ENCODE results near the gene PDP2. TPM values are rescaled to one million over a fixed set of nuclear protein-coding genes. Genes with fewer than 3 reads are reported as not detected.
"Not testable (repeated sequence)": the region's sequence is repeated elsewhere in the genome, so short reads cannot be mapped to it uniquely, and the experiment has no call there.

The PDP2 gene
- total RNA-seq, 1 experiment from 2014 or later, result 10.5 TPM

DNA sequence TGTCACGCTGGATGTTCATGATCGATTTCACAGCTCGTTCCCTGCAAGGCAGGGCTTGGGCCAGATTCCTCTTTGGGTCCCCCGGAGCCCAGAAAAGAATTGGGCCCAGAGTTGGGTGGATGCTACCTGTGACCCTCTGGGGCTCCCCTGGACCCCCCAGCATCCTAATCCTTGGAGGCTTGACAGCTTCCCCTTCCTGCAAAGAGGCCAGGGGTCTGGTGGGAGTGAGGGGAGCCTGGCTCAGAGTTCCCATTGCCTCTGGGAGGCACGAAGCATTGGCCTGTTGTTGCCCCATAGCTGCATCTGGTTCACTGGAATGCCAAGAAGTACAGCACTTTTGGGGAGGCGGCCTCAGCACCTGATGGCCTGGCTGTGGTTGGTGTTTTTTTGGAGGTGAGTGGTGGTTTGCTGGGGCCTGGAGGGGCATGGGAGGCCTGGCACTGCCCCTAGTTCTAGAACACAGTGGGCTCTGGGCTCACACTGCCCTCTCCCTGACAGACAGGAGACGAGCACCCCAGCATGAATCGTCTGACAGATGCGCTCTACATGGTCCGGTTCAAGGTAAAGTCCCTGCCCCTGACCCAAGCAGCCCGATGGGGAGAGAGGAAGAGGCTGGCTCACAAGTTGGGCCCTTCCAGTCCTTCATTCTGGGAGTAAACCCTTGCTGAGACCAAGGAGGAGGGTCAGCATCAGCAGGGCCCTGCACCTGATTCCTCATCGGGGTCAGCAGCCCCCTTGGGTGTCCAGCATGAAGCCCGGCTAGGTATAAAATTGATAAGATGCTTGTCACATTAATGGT, 28.9 kb upstream of the PDP2 start:
- DNase-seq (ENCODE audit: extremely low read depth, low read depth), result no peak

GRCh38 chr16:66853261-66854139, 26.8 kb upstream of the PDP2 start:
- DNase-seq (ENCODE audit: extremely low read depth, low read depth), result no peak

GRCh38 chr16:66856184-66856730, 24.1 kb upstream of the PDP2 start:
- no peak for DNase-seq (ENCODE audit: extremely low read depth, low read depth)

DNA sequence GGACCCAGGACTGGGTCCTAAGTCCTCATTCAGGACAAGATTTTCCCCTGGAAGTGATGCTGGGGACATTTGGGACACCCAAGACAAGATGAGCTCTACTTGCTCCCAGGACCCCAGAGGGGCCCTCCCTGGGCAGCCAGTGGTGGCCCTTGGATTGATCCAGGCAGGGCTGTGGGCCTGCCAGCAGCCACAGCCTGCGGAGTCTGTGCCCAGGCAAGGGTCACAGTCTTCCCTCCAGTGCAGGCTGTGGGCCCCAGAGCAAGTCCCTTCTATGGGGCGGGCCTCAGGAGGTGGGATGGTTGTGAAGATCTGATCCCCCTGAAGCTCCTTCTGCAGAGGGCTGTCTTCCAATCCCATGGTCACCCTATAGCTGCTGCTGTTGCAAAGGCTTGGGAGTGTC, 23.5 kb upstream of the PDP2 start:
- DNase-seq (ENCODE audit: extremely low read depth, low read depth), result no peak

- no peak for DNase-seq (ENCODE audit: extremely low read depth, low read depth)
Observed at GRCh38 chr16:66857437-66857836, 22.9 kb upstream of the PDP2 start.

DNA sequence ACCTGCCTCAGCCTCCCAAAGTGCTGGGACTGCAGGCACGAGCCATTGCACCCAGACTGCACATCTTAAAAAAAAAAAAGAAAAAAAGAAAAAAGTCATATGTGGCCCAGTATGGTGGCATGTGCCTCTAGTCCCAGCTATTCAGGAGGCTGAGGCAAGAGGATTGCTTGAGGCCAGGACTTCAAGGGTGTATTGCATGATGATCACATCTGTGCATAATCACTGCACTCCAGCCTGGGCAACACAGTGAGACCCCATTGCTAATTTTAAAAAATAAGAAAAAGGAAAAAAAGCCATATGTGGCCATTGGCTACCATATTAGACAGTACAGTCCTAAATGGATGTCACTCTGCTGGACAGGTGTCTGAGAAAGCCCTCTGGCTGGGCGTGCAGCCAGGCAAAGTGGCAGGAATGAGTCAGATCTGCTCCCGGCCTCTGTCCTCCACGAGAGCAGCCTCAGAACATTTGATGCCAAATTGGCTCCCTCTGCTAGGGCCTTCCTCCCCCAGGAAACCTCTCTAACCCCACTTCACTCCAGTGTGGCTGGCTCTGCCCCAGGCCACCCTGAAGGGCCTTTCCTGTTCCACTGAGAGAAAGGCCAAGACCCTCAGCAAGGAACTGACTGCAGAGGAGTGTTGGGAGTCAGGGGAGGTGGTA, 21.4 kb upstream of the PDP2 start:
- DNase-seq (ENCODE audit: extremely low read depth, low read depth), result no peak

GRCh38 chr16:66859397-66860068, 20.8 kb upstream of the PDP2 start:
- no peak for DNase-seq (ENCODE audit: extremely low read depth, low read depth)

DNA sequence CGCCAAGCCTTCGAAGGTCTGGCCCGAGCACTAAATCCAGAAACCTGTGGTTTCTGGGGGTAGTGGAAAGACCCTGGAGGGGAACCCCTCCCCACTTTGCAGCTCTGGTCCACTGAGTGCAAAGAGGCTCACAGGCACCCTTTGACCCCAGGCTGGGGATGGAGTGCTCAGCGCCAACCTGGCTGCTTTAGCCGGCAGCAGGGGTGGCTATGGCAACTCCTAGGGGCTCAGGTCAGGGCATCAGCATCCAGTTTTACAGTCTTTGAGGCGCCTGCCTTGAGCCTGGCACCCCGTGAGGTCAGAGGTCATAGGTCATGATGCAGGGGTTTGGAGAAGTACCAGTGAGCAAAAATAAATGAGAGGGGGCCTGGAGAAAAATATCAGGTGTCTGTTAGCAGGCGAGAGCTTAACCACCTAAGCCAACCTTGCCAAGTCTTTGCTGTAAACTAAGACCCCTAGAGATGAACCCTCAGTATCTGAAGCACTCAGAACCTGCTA, 18.2 kb upstream of the PDP2 start:
- DNase-seq (ENCODE audit: extremely low read depth, low read depth), result no peak

DNA sequence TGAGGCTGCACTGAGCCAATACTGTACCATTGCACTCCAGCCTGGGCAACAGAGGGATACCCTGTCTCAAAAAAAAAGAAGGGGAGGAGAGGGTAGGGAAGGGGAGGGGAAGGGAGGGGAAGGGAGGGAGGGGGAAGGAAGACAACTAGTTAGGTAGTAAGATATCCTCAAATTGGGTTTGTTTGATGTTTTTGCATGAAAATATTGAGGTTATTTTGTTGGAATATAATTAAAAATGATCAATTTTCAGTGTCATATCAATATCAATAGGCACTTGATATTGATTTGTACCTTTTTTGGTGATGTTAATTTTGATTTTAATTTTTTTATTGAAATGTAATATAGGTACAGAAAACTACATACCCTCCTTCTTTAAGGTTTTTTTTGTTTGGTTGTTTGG, 16.6 kb upstream of the PDP2 start:
- DNase-seq (ENCODE audit: extremely low read depth, low read depth), result no peak

DNA sequence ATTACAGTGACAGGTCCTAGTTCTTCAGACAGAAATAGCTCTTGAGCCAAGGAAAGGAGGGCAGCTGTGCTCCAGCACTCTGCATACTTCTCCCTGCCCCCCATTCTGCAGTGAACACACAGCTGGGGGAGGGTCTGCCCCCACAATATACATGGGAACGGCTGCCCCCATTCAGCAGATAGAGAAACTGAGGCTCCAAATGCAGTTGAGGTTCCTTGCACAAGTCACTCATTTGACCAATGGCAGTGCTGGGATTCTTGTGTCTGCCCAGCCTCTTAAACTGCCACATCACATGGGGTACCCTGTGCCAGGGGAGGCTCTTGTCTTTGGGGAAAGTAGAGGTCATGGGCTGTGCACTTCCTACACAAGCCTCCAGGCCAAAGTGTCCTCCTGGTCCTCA, 10.9 kb upstream of the PDP2 start:
- DNase-seq (ENCODE audit: extremely low read depth, low read depth), result no peak

DNA sequence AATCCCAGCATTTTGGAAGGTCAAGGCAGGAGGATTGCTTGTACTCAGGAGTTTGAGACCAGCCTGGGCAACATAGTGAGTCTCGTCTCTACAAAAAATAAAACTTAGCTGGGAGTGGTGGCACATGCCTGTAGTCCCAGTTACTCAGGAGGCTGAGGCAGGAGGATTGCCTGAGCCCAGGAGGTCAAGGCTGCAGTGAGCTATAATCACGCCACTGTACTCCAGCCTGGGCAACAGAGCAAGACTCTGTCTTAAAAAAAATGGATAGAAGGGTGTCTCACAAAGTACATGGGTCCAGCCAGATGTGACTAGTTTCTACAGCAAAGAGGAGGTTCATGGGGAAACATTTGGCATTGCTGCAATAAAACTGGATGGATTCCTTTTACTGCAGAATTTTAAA, 9.0 kb upstream of the PDP2 start:
- DNase-seq (ENCODE audit: extremely low read depth, low read depth), result not testable (repeated sequence)

- DNase-seq (ENCODE audit: extremely low read depth, low read depth), result no peak
Observed at GRCh38 chr16:66871840-66872239, 8.5 kb upstream of the PDP2 start.

DNA sequence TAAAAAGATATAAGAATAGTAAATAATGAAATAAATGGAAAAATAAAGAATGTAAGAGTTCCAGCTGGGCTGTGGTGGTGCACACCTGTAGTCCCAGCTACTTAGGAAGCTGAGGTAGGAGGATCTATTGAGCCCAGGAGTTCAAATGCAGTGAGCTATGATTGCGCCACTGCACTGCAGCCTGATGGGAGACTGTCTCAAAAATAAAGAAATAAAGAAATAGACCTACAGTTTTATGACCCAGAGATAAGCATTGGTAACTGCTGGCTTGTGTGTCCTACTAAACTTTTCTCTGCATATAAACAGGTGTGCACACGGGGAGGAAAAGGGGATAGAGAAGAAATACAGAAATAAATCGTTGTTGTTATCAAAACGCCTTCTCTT, 7.8 kb upstream of the PDP2 start:
- DNase-seq (ENCODE audit: extremely low read depth, low read depth), result no peak

DNA sequence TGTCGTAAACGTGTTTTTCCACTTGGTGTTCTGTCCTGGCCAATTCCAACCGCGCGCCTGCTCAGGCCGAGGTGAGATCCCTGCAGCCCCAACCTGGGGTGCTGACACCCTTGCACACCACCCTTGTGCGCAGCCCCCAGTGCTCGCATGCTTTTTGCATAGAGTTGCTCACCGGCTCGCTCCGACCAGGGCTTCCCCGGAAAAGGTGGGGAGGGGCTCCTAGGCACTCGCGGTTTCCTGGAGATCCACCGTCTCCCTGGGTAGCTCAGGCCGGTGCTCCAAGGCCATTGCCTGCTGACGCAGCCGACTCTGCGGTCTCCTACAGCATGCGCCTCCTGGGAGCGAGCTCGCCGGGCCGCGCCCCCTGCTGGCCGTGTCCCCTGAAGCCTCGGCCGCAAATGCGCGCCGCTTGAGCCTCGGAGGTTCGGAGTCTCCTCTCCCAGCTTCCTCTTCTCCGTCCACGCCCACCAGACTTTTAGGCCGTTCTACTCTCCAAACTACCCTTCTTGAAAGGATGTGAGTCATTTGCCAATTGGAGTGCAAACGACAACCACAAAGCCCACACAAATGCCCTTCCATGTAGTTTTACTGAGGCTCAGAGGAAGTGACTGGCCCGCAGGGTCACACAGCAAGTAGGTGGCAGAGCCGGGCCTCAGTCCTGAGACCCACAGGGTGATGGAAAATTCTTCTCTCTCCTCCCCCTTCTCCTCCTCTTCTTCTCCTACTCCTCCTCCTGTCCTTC, 7.2 kb upstream of the PDP2 start:
- peak; percentile 92 for DNase-seq (ENCODE audit: extremely low read depth, low read depth)

GRCh38 chr16:66873685-66874055, 6.6 kb upstream of the PDP2 start:
- no peak for DNase-seq (ENCODE audit: extremely low read depth, low read depth)

DNA sequence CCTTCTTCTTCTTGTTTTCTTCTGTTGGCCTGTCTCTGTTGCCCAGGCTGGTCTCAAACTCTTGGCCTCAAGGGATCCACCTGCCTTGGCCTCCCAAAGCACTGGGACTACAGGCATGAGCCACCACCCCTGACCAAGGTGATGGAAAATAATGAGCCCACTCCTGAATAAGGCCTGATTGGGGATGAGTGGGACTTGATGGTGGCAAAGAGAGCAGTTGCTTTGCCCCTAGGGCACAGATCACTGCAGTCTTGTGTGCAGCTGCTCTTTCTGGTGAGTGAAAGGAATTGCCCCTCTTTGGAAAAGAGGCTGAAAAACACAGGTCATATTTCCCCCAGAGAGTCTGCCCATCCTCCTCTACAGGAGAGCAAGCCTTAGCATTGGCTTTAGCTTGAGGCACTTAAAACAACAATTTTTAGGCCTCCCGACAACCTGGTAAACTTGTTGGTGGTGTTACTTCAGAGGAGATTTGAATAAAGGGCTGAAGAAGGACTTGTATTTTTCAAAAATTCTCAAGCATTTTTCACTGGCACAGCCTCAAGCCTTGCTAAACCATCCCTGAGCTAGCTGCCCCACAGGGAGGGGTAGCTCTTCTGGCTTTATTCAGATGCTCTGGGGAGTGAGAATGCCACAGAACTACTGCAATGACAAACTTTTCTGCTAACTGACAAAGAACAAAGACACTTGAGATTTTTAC, 6.1 kb upstream of the PDP2 start:
- no peak for DNase-seq (ENCODE audit: extremely low read depth, low read depth)

DNA sequence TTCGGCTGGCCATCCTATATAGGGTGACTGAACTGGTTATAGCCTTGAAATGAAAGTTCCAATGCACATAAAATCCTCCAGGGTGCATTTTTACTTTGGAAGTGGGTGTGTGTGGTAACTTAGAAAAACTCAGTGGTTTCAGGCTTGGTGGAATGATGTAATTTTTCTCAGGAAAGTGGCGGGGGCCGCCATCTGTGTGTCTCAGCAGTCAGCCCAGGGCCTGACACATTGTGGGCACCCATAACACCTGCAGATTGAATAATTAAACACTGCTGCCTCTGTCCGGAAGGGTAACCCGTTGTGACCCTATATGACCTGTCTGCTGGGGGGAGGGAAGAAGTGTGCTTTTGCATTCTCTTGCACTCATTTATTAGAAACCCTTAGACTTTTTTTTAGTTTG, 2.2 kb upstream of the PDP2 start:
- DNase-seq (ENCODE audit: extremely low read depth, low read depth), result no peak

DNA sequence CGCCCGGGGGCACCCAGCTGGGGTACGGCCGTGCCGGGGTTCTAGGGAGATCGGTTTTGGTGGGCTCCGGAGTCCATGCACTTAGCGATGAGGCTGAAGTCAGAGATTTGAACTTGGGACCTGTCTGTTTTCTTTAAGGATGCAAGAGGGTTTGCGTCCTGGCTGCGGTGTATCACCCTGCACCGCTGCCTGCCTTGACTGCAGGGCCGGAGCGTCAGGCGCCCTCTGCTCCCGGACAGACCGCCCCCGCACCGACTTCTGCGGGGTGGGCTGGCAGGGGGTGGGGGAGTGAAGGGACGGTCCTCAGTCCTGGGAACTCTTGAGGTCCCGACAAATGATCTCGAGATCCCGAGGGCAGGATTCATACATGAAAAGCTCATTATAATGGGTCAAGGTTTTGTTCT, 701 bp downstream of the PDP2 start:
- DNase-seq (ENCODE audit: extremely low read depth, low read depth), result no peak

- no peak for DNase-seq (ENCODE audit: extremely low read depth, low read depth)
Observed at GRCh38 chr16:66881560-66881959, 1.2 kb downstream of the PDP2 start.
